ENCODE measurements around the gene ADRA1B.

Gene ADRA1B

GRCh38 chr5:159891371-159891770, 24.9 kb upstream of the ADRA1B start:
- TF ChIP-seq TEAD4 (IDR thresholded peaks at IDR 0.05) (0 out of 2 replicates have a peak, but pooled peaks have one; percentile 34), MAX (IDR thresholded peaks at IDR 0.05) (0 out of 2 replicates have a peak, but pooled peaks have one; percentile 14), USF1 (IDR thresholded peaks at IDR 0.05) (no peak), CREB1 (IDR thresholded peaks at IDR 0.05; ENCODE audit: low read depth) (no peak)

- TF ChIP-seq CEBPB (IDR thresholded peaks at IDR 0.05) = no peak
- TF ChIP-seq USF1 (IDR thresholded peaks at IDR 0.05) = no peak
- TF ChIP-seq EGR1 (IDR thresholded peaks at IDR 0.05) = no peak
- no peak for TF ChIP-seq YY1 (IDR thresholded peaks at IDR 0.05; ENCODE audit: low read depth)
- no peak for TF ChIP-seq ZBTB7A (IDR thresholded peaks at IDR 0.05; ENCODE audit: low read depth)
- no peak for TF ChIP-seq CREB1 (IDR thresholded peaks at IDR 0.05; ENCODE audit: low read depth)
- no peak for TF ChIP-seq EP300 (IDR thresholded peaks at IDR 0.05; ENCODE audit: borderline replicate concordance)
- no peak for TF ChIP-seq TEAD4 (IDR thresholded peaks at IDR 0.05)
- TF ChIP-seq FOXM1 (IDR thresholded peaks at IDR 0.05; ENCODE audit: borderline replicate concordance, low read depth) = no peak
- no peak for TF ChIP-seq TCF12 (IDR thresholded peaks at IDR 0.05; ENCODE audit: low read depth)
- TF ChIP-seq NFIC (IDR thresholded peaks at IDR 0.05) = no peak
- TF ChIP-seq MAX (IDR thresholded peaks at IDR 0.05) = no peak
- no peak for TF ChIP-seq RAD21 (IDR thresholded peaks at IDR 0.05; ENCODE audit: low read depth)
- no peak for TF ChIP-seq REST (IDR thresholded peaks at IDR 0.05; ENCODE audit: low read depth)
These were observed 23.1 kb upstream of the ADRA1B start for GRCh38 chr5:159893040-159893695.

- TF ChIP-seq MAX (IDR thresholded peaks at IDR 0.05) (no peak), CREB1 (IDR thresholded peaks at IDR 0.05; ENCODE audit: low read depth) (no peak), NFIC (IDR thresholded peaks at IDR 0.05) (no peak), YY1 (IDR thresholded peaks at IDR 0.05; ENCODE audit: low read depth) (no peak), TEAD4 (IDR thresholded peaks at IDR 0.05) (no peak), CEBPB (IDR thresholded peaks at IDR 0.05) (no peak), EGR1 (IDR thresholded peaks at IDR 0.05) (no peak), USF1 (IDR thresholded peaks at IDR 0.05) (no peak), TCF12 (IDR thresholded peaks at IDR 0.05; ENCODE audit: low read depth) (no peak), TAF1 (IDR thresholded peaks at IDR 0.05; ENCODE audit: low read depth) (no peak), ZBTB7A (IDR thresholded peaks at IDR 0.05; ENCODE audit: low read depth) (no peak), REST (IDR thresholded peaks at IDR 0.05; ENCODE audit: low read depth) (no peak), EP300 (IDR thresholded peaks at IDR 0.05; ENCODE audit: borderline replicate concordance) (no peak), RAD21 (IDR thresholded peaks at IDR 0.05; ENCODE audit: low read depth) (no peak), FOXM1 (IDR thresholded peaks at IDR 0.05; ENCODE audit: borderline replicate concordance, low read depth) (no peak)
These were observed 22.0 kb upstream of the ADRA1B start for GRCh38 chr5:159894149-159894720.

GRCh38 chr5:159897786-159898393, 18.4 kb upstream of the ADRA1B start:
- TF ChIP-seq NFIC (IDR thresholded peaks at IDR 0.05) (no peak), ZBTB7A (IDR thresholded peaks at IDR 0.05; ENCODE audit: low read depth) (no peak), TCF12 (IDR thresholded peaks at IDR 0.05; ENCODE audit: low read depth) (no peak), YY1 (IDR thresholded peaks at IDR 0.05; ENCODE audit: low read depth) (no peak), RAD21 (IDR thresholded peaks at IDR 0.05; ENCODE audit: low read depth) (no peak), TAF1 (IDR thresholded peaks at IDR 0.05; ENCODE audit: low read depth) (no peak), TEAD4 (IDR thresholded peaks at IDR 0.05) (no peak), EP300 (IDR thresholded peaks at IDR 0.05; ENCODE audit: borderline replicate concordance) (no peak), CREB1 (IDR thresholded peaks at IDR 0.05; ENCODE audit: low read depth) (no peak), EGR1 (IDR thresholded peaks at IDR 0.05) (no peak), CEBPB (IDR thresholded peaks at IDR 0.05) (no peak), REST (IDR thresholded peaks at IDR 0.05; ENCODE audit: low read depth) (no peak), FOXM1 (IDR thresholded peaks at IDR 0.05; ENCODE audit: borderline replicate concordance, low read depth) (no peak), MAX (IDR thresholded peaks at IDR 0.05) (no peak), USF1 (IDR thresholded peaks at IDR 0.05) (no peak)
